ENCODE measurements around the gene HSPA12A. TPM values are rescaled to one million over a fixed set of nuclear protein-coding genes. Genes with fewer than 3 reads are reported as not detected.

The HSPA12A gene
- total RNA-seq, 1 experiment from 2014 or later: 1.4 TPM

DNA sequence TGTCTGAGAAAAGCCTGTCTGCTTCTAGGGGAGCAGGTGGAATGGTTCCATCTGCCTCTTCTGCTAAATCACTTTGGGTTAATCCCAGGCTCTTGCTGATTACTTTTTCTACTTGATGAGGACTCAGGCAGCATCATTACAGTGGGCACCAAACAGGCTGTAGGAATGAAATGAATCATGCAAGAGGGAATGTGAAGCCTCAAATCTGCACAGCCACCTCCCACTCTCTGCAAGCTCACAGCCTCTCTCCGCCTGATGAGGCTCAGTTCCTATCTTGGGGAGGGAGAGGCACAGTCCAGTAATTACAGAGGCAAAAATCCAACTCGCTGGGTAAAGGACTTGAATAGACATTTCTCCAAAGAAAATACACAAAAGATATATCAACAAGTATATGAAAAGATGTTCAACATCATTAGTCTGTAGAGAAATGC lies 34.0 kb downstream of the HSPA12A start:
- Histone ChIP-seq H3K9me3 (ENCODE audit: low read depth, low read length, poor library complexity, severe bottlenecking) (no peaks in the 10 kb centered on the region), H3K36me3 (ENCODE audit: insufficient read depth, low read length, poor library complexity, severe bottlenecking) (no peaks in the 10 kb centered on the region), H3K4me1 (ENCODE audit: insufficient read depth, low read length, poor library complexity, severe bottlenecking) (no peaks in the 10 kb centered on the region), H3K4me3 (ENCODE audit: low read depth, low read length, poor library complexity, severe bottlenecking) (no peak overlapping the region), H3K27me3 (replicated peaks; ENCODE audit: insufficient read depth, low read depth, low read length, poor library complexity) (no peaks in the 10 kb centered on the region), H3K27ac (ENCODE audit: low read depth, low read length, poor library complexity, severe bottlenecking) (no peak overlapping the region)
- ChIA-PET POLR2A (ENCODE audit: low non-redundant PET) (no interaction called here), CTCF (no interaction called here)
- no peak for DNase-seq (ENCODE audit: low spot score)
- BruUV-seq (replicated peaks): no TSS peak
- no peak for TF ChIP-seq EZH2 (IDR thresholded peaks at IDR 0.05; ENCODE audit: borderline replicate concordance, low read depth, low read length, poor library complexity, severe bottlenecking)
- TF ChIP-seq, protein P1, sequence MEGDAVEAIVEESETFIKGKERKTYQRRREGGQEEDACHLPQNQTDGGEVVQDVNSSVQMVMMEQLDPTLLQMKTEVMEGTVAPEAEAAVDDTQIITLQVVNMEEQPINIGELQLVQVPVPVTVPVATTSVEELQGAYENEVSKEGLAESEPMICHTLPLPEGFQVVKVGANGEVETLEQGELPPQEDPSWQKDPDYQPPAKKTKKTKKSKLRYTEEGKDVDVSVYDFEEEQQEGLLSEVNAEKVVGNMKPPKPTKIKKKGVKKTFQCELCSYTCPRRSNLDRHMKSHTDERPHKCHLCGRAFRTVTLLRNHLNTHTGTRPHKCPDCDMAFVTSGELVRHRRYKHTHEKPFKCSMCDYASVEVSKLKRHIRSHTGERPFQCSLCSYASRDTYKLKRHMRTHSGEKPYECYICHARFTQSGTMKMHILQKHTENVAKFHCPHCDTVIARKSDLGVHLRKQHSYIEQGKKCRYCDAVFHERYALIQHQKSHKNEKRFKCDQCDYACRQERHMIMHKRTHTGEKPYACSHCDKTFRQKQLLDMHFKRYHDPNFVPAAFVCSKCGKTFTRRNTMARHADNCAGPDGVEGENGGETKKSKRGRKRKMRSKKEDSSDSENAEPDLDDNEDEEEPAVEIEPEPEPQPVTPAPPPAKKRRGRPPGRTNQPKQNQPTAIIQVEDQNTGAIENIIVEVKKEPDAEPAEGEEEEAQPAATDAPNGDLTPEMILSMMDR (conservative IDR thresholded peaks at IDR 0.05; ENCODE audit: low read depth, low read length): no peak
- intact Hi-C loops (cut with micrococcal nuclease; ENCODE audit: unreplicated experiment): no loop called here

- BruUV-seq (replicated peaks): no TSS peak
Measured at GRCh38 chr10:116707981-116708380, 34.4 kb downstream of the HSPA12A start.

GRCh38 chr10:116706281-116706680 lies 36.1 kb downstream of the HSPA12A start:
- Histone ChIP-seq H3K27ac (ENCODE audit: low read depth, low read length, poor library complexity, severe bottlenecking) (no peak overlapping the region), H3K27me3 (replicated peaks; ENCODE audit: insufficient read depth, low read depth, low read length, poor library complexity) (no peaks in the 10 kb centered on the region), H3K36me3 (ENCODE audit: insufficient read depth, low read length, poor library complexity, severe bottlenecking) (no peaks in the 10 kb centered on the region), H3K4me3 (ENCODE audit: low read depth, low read length, poor library complexity, severe bottlenecking) (no peak overlapping the region), H3K4me1 (ENCODE audit: insufficient read depth, low read length, poor library complexity, severe bottlenecking) (no peaks in the 10 kb centered on the region), H3K9me3 (ENCODE audit: low read depth, low read length, poor library complexity, severe bottlenecking) (no peaks in the 10 kb centered on the region)
- BruUV-seq (replicated peaks): no TSS peak
- no peak for TF ChIP-seq EZH2 (IDR thresholded peaks at IDR 0.05; ENCODE audit: borderline replicate concordance, low read depth, low read length, poor library complexity, severe bottlenecking)
- TF ChIP-seq, protein P1 (conservative IDR thresholded peaks at IDR 0.05; ENCODE audit: low read depth, low read length): no peak
- intact Hi-C loops (cut with micrococcal nuclease; ENCODE audit: unreplicated experiment): no loop called here
- ChIA-PET POLR2A (ENCODE audit: low non-redundant PET) (no interaction called here), CTCF (no interaction called here)
- DNase-seq (ENCODE audit: low spot score): no peak

More at GRCh38 chr10:116707981-116708380, 34.4 kb downstream of the HSPA12A start:
- Histone ChIP-seq H3K36me3 (ENCODE audit: insufficient read depth, low read length, poor library complexity, severe bottlenecking) (no peaks in the 10 kb centered on the region), H3K4me1 (ENCODE audit: insufficient read depth, low read length, poor library complexity, severe bottlenecking) (no peaks in the 10 kb centered on the region), H3K4me3 (ENCODE audit: low read depth, low read length, poor library complexity, severe bottlenecking) (no peak overlapping the region), H3K9me3 (ENCODE audit: low read depth, low read length, poor library complexity, severe bottlenecking) (no peaks in the 10 kb centered on the region), H3K27me3 (replicated peaks; ENCODE audit: insufficient read depth, low read depth, low read length, poor library complexity) (no peaks in the 10 kb centered on the region), H3K27ac (ENCODE audit: low read depth, low read length, poor library complexity, severe bottlenecking) (no peak overlapping the region)
- POLR2A ChIA-PET (ENCODE audit: low non-redundant PET): no interaction called here
- CTCF ChIA-PET: interaction anchor here (0.5 kb wide), 1 partner anchor 158 kb away, joined by 4 read pairs; no protein-coding TSS in a partner anchor
- TF ChIP-seq, protein P1 (conservative IDR thresholded peaks at IDR 0.05; ENCODE audit: low read depth, low read length): no peak
- no peak for TF ChIP-seq EZH2 (IDR thresholded peaks at IDR 0.05; ENCODE audit: borderline replicate concordance, low read depth, low read length, poor library complexity, severe bottlenecking)
- DNase-seq (ENCODE audit: low spot score): no peak
- intact Hi-C loops (cut with micrococcal nuclease; ENCODE audit: unreplicated experiment): no loop called here

Data from A673 (cell line).